Peyer's patch (tissue), 4 donors: ENCODE measurements around the gene KCTD18.

ENCODE experiments used
- CTCF ChIP-seq, 6 experiments: fragments of 450-650 bp in 4 of 6; fragments of 200-600 bp in 2 of 6; sonication (generic) in 1 of 6; IDR thresholded peaks; one replicate each; pipeline ENCODE4 v1.5.1; 2017 to 2019; ENCODE audit warnings: antibody characterized with exemption in 6 of 6, mild to moderate bottlenecking in 3 of 6, moderate library complexity in 1 of 6
- POLR2A ChIP-seq, 2 donors: fragments of 450-650 bp; IDR thresholded peaks; one replicate each; pipeline ENCODE4 v1.5.1; 2017; ENCODE audit warnings: antibody characterized with exemption in 2 of 2, mild to moderate bottlenecking in 2 of 2, moderate library complexity in 2 of 2

GRCh38 chr2:200523158-200523557 is 13.3 kb upstream of the KCTD18 start:
- TF ChIP-seq CTCF (IDR thresholded peaks at IDR 0.05) (no peak), POLR2A (IDR thresholded peaks at IDR 0.05) (no peak)
